DND-41 (cell line): ENCODE measurements around the gene COA4.

Experiments used
- CTCF ChIP-seq: IDR thresholded peaks from 2 replicates; pipeline ENCODE4 v1.5.1; 2012; ENCODE audit warnings: borderline replicate concordance, low read length, moderate library complexity, mild to moderate bottlenecking; ENCODE audit not compliant: poor library complexity, severe bottlenecking; ENCODE audit errors: extremely low read depth
- EZH2 ChIP-seq: IDR thresholded peaks from 3 replicates; pipeline ENCODE4 v1.6.1; 2012; ENCODE audit warnings: borderline replicate concordance, low read depth, mild to moderate bottlenecking, moderate library complexity, low read length, inconsistent platforms; ENCODE audit not compliant: severe bottlenecking

- TF ChIP-seq CTCF (no peak), EZH2 (no peak)
Observed at GRCh38 chr11:73921180-73921579, 44.5 kb upstream of the COA4 start.
